Endothelial cell of umbilical vein (primary cell): ENCODE data around the gene CYFIP1. TPM values are rescaled to one million over a fixed set of nuclear protein-coding genes. Genes with fewer than 3 reads are reported as not detected.

ENCODE experiments used
- BruUV-seq: library from RNA; stranded (reverse); fragments of 400-500 nt; replicated peaks from 2 replicates; lab custom pipeline; 2021; lab: Mats Ljungman, UMichigan
- CTCF ChIA-PET: fragments of 300-600, 350-600 bp; sonication (Branson Sonifier 250); formaldehyde crosslinking; loops from one replicate; lab custom pipeline; 2021; ENCODE audit warnings: antibody characterized with exemption, inconsistent platforms; lab: Charles Lee
- POLR2A ChIA-PET: fragments of 300-600, 350-600 bp; sonication (Branson Sonifier 250); formaldehyde crosslinking; loops from one replicate; lab custom pipeline; 2021; ENCODE audit warnings: antibody characterized with exemption, inconsistent platforms; lab: Charles Lee
- DNase-seq: peaks from one replicate; pipeline ENCODE4 v3.0.0-alpha.2; 2011; ENCODE audit warnings: low read depth, low spot score
- FAIRE-seq: peaks from 2 replicates; lab custom pipeline; 2011; peaks lifted over from hg19 to GRCh38; lab: Jason Lieb, UNC
- H2AFZ ChIP-seq: 2 replicates; pipeline ENCODE4 v1.6.0; 2012; ENCODE audit warnings: low read depth, low read length, control low read depth, inconsistent platforms
- H3K27ac ChIP-seq: 2 replicates; pipeline ENCODE4 v1.5.1; 2011; ENCODE audit warnings: low read depth, mild to moderate bottlenecking, control low read depth, low read length, moderate library complexity; ENCODE audit not compliant: insufficient read depth
- H3K27me3 ChIP-seq, 2 experiments: 2 replicates each; pipeline versions ENCODE4 v1.6.0 to v1.6.1; 2011; ENCODE audit warnings: low read length in 2 of 2, mixed read lengths in 1 of 2; ENCODE audit not compliant: control insufficient read depth in 2 of 2, insufficient read depth in 2 of 2
- H3K36me3 ChIP-seq, 2 experiments: 2 replicates in 1 of 2; 3 replicates in 1 of 2; pipeline ENCODE4 v1.5.1; 2011; ENCODE audit warnings: low read length in 2 of 2, mild to moderate bottlenecking in 1 of 2, moderate library complexity in 1 of 2; ENCODE audit not compliant: control insufficient read depth in 2 of 2, insufficient read depth in 2 of 2; ENCODE audit errors: extremely low read depth in 1 of 2
- H3K4me1 ChIP-seq: 3 replicates; pipeline ENCODE4 v1.5.1; 2011; ENCODE audit warnings: mild to moderate bottlenecking, low read length; ENCODE audit not compliant: control insufficient read depth, insufficient read depth; ENCODE audit errors: extremely low read depth
- H3K4me2 ChIP-seq: 2 replicates; pipeline ENCODE4 v1.6.1; 2011; ENCODE audit warnings: low read length, control low read depth, mixed read lengths; ENCODE audit not compliant: insufficient read depth
- H3K4me3 ChIP-seq, 3 experiments: fragments of 200-600 bp in 1 of 3; sonication (generic), shearing (Covaris generic) in 1 of 3; replicated peaks in 1 of 3; 2 replicates each; pipeline ENCODE4 v1.5.1; 2011 to 2016; ENCODE audit warnings: control low read depth in 3 of 3, low read length in 3 of 3, mild to moderate bottlenecking in 2 of 3, inconsistent platforms in 1 of 3, low read depth in 1 of 3, moderate library complexity in 1 of 3; ENCODE audit not compliant: insufficient read depth in 1 of 3
- H3K79me2 ChIP-seq: 2 replicates; pipeline ENCODE4 v1.6.0; 2012; ENCODE audit warnings: low read length, inconsistent platforms; ENCODE audit not compliant: control insufficient read depth, insufficient read depth
- H3K9ac ChIP-seq: replicated peaks from 2 replicates; pipeline ENCODE3; 2011; ENCODE audit warnings: low read length, control low read depth; ENCODE audit not compliant: insufficient read depth; ENCODE audit errors: extremely low read depth
- H3K9me1 ChIP-seq: replicated peaks from 3 replicates; pipeline ENCODE4 v1.6.0; 2011; ENCODE audit warnings: mild to moderate bottlenecking, low read length; ENCODE audit not compliant: control insufficient read depth, insufficient read depth; ENCODE audit errors: extremely low read depth
- H3K9me3 ChIP-seq: replicated peaks from 2 replicates; pipeline ENCODE4 v1.5.1; 2012; ENCODE audit warnings: low read length, inconsistent platforms; ENCODE audit not compliant: control insufficient read depth, insufficient read depth
- H4K20me1 ChIP-seq: replicated peaks from 2 replicates; pipeline ENCODE3; 2011; ENCODE audit warnings: mild to moderate bottlenecking, low read length; ENCODE audit not compliant: control insufficient read depth, insufficient read depth; ENCODE audit errors: extremely low read depth
- EZH2 ChIP-seq: IDR thresholded peaks from 2 replicates; pipeline ENCODE4 v1.6.1; 2012; ENCODE audit warnings: borderline replicate concordance, low read depth, mild to moderate bottlenecking, moderate library complexity, low read length, inconsistent platforms; ENCODE audit not compliant: severe bottlenecking
- FOS ChIP-seq: IDR thresholded peaks from 2 replicates; pipeline ENCODE4 v1.6.1; 2011; ENCODE audit warnings: mild to moderate bottlenecking, low read length, moderate library complexity, borderline replicate concordance; ENCODE audit not compliant: insufficient read depth
- GATA2 ChIP-seq: IDR thresholded peaks from 2 replicates; pipeline ENCODE4 v1.7.0; 2011; ENCODE audit warnings: low read depth, mild to moderate bottlenecking, moderate library complexity, mixed read lengths, low read length; ENCODE audit not compliant: insufficient read length, insufficient read depth
- JUN ChIP-seq: IDR thresholded peaks from 2 replicates; pipeline ENCODE4 v1.6.1; 2011; ENCODE audit warnings: borderline replicate concordance, low read depth; ENCODE audit not compliant: insufficient read length, insufficient read depth
- MYC ChIP-seq: IDR thresholded peaks from one replicate; pipeline ENCODE4 v1.6.1; 2011; ENCODE audit warnings: mild to moderate bottlenecking, low read depth, low read length
- POLR2A ChIP-seq: IDR thresholded peaks from 2 replicates; pipeline ENCODE4 v1.6.1; 2012; ENCODE audit warnings: low read depth, mild to moderate bottlenecking, control low read depth, low read length
- POLR2AphosphoS5 ChIP-seq: IDR thresholded peaks from 2 replicates; pipeline ENCODE4 v1.6.1; 2012; ENCODE audit warnings: low read depth, mild to moderate bottlenecking, control low read depth, low read length, moderate library complexity; ENCODE audit not compliant: insufficient read depth
- dilution Hi-C: fragments of 300-500 bp; cut with MboI; formaldehyde crosslinking; loops from one replicate; pipeline ENCODE4 v1.15.0; 2019; ENCODE audit warnings: low sequenced_read_pairs; ENCODE audit not compliant: extremely low pct_ligation_motif_present
- intact Hi-C: fragments of 100-400 bp; cut with micrococcal nuclease; formaldehyde crosslinking; loops from one replicate; pipeline ENCODE4 v1.10.0; 2022
- polyA plus RNA-seq, 4 experiments: library from polyadenylated mRNA; depleted of rRNA in 3 of 4; stranded (reverse) in 3 of 4; unstranded in 1 of 4; fragments of >200 nt; gene quantifications; 2 replicates each; pipeline versions ENCODE4 v1.2.1 to v1.2.3, GENCODE V29; 2011 to 2012; ENCODE audit warnings: missing spikeins in 1 of 4
- total RNA-seq: library from RNA; stranded (reverse); gene quantifications from 2 replicates; pipeline ENCODE4 v1.2.3, GENCODE V29; 2021
- TF ChIP-seq, protein P1 (sequence below), 2 donors: IDR thresholded peaks; 1 replicate in 1 of 2; 2 replicates in 1 of 2; pipeline ENCODE4 v1.5.1; 2011; ENCODE audit warnings: low read length in 2 of 2, mild to moderate bottlenecking in 2 of 2, moderate library complexity in 2 of 2, control low read depth in 1 of 2, inconsistent platforms in 1 of 2, low read depth in 1 of 2; ENCODE audit not compliant: insufficient read depth in 1 of 2; ENCODE audit errors: extremely low read depth in 1 of 2
- TF ChIP-seq, protein P2 (sequence below): IDR thresholded peaks from 2 replicates; pipeline ENCODE4 v1.6.1; 2011; ENCODE audit not compliant: insufficient read depth, insufficient read length

The CYFIP1 gene
- total and polyA plus RNA-seq, 2 donors (not counting 3 experiments of a cell fraction or from before 2014, with no cell fraction given), result 81.4 to 158 TPM

DNA sequence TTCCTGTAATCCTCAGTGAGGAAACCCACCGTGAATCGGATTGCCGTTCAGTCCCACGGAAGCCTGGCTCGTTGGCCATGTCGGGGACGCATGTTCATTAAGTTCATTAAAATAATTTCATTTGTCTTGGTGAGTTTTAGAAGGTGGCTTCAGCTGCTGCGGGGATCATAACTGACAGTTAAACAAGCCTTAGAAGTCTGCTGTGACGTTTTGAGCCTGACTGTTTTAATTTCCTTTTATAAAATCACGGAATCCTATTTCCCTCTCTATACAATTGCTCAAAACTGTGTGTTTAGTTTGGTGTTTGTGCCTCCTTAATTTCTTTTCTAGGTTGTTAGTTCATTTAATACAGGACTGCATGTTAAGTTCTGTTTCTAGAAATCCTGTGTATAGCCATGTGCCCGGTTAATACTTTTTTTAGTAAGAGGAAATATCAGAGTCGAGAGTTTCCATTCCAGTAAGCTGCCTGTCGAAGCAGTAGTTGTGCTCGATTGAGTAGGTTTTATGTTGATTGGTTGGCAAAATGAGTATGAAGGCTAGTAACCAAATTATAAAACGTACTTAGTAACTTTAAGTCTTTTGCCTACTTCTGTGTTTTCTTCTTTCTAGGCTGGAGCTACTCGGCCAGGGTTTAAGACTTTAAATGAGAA lies 141.0 kb downstream of the CYFIP1 start:
- peaks cover 2 to 5% of the 10 kb centered on the region in 2 experiments for H3K36me3 ChIP-seq
- BruUV-seq, result TSS peak; percentile 55
- H3K79me2 ChIP-seq, result peaks cover 51% of the 10 kb centered on the region
- no peaks in the 10 kb centered on the region for H3K27me3 ChIP-seq
- CTCF ChIA-PET, result interaction anchor here (0.8 to 1.8 kb wide), 3 partner anchors 12 to 197 kb away, joined by 3 to 6 read pairs (median 5); no protein-coding TSS in a partner anchor
- H3K9me3 ChIP-seq, result no peaks in the 10 kb centered on the region
- DNase-seq (peak; percentile 36), FAIRE-seq (no peak)
- peak overlapping the region; percentile 69 to 98 (median 87) for H3K4me3 ChIP-seq
- H3K27ac ChIP-seq, result peak overlapping the region; percentile 92
- H3K4me2 ChIP-seq, result peak overlapping the region; percentile 96
- intact Hi-C loops, result loop anchor here (2.0 kb wide), 1 partner anchor 140 kb away; no protein-coding TSS in a partner anchor
- H3K9ac ChIP-seq, result peak overlapping the region; percentile 88
- H2AFZ ChIP-seq, result peak overlapping the region; percentile 92
- dilution Hi-C loops, result no loop called here
- POLR2A ChIA-PET, result no interaction called here
- TF ChIP-seq FOS (no peak), EZH2 (no peak), MYC (no peak), JUN (no peak), POLR2AphosphoS5 (no peak), POLR2A (no peak), GATA2 (no peak)
- TF ChIP-seq, protein P1, sequence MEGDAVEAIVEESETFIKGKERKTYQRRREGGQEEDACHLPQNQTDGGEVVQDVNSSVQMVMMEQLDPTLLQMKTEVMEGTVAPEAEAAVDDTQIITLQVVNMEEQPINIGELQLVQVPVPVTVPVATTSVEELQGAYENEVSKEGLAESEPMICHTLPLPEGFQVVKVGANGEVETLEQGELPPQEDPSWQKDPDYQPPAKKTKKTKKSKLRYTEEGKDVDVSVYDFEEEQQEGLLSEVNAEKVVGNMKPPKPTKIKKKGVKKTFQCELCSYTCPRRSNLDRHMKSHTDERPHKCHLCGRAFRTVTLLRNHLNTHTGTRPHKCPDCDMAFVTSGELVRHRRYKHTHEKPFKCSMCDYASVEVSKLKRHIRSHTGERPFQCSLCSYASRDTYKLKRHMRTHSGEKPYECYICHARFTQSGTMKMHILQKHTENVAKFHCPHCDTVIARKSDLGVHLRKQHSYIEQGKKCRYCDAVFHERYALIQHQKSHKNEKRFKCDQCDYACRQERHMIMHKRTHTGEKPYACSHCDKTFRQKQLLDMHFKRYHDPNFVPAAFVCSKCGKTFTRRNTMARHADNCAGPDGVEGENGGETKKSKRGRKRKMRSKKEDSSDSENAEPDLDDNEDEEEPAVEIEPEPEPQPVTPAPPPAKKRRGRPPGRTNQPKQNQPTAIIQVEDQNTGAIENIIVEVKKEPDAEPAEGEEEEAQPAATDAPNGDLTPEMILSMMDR (IDR thresholded peaks at IDR 0.05; ENCODE audit: extremely low read depth in 1 of 2, insufficient read depth in 1 of 2, low read depth in 1 of 2, low read length in 2 of 2), result no peak
- TF ChIP-seq, protein P2, sequence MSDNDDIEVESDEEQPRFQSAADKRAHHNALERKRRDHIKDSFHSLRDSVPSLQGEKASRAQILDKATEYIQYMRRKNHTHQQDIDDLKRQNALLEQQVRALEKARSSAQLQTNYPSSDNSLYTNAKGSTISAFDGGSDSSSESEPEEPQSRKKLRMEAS, result no peak
- H3K9me1 ChIP-seq, result no peaks in the 10 kb centered on the region
- peaks cover 15% of the 10 kb centered on the region for H3K4me1 ChIP-seq
- H4K20me1 ChIP-seq, result peaks cover 4% of the 10 kb centered on the region
